NCI-H82 (cell line): Measurements from ENCODE around the gene TM4SF20.

ENCODE experiments used
- DNase-seq: peaks from one replicate; lab custom pipeline; 2025; lab: John Stamatoyannopoulos, UW

The TM4SF20 gene

DNA sequence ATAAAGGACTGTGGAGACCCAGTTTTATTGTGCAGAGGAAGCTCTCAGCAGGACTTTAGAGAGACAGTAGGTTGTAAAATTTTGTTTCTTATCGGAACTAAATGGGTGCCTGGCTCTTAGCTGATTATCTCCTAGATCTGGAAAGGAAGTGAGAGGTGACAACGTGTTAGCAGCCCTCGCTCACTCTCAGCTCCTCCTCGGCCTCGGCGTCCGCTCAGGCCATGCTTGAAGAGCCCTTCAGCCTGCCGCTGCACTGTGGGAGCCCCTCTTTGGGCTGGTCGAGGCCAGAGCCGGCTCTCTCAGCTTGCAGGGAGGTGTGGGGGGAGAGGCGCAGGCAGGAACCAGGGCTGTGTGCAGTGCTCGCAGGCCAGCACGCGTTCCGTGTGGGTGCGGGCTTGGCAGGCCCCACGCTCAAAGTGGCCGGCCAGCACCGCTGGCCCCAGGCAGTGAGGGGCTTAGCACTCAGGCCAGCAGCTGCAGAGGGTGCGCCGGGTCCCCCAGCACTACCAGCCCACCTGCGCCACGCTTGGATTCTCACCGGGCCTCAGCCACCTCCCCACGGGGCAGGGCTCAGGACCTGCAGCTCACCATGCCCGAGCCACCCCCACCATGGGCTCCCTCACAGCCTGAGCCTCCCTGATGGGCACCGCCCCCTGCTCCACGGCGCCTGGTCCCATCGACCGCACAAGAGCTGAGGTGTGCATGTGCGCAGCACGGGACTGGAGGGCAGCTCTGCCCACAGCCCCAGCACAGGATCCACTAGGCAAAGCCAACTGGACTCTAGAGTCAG is 58.6 kb downstream of the TM4SF20 start:
- DNase-seq = no peak

DNA sequence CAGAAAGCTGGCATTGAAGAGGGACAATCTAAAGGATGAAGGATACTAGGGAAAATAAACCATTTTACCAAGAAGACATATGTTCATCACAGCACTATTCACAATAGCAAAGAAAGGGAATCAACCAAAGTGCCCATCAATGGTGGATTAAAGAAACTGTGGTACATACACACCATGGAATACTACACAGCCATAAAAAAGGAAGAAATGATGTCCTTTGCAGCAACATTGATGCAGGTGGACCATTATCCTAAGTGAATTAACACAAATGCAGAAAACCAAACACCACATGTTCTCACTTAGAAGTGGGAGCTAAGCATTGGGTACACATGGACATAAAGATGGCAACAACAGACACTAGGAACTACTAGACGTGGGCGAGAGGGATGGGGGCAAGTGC is 61.3 kb downstream of the TM4SF20 start:
- DNase-seq = no peak

DNA sequence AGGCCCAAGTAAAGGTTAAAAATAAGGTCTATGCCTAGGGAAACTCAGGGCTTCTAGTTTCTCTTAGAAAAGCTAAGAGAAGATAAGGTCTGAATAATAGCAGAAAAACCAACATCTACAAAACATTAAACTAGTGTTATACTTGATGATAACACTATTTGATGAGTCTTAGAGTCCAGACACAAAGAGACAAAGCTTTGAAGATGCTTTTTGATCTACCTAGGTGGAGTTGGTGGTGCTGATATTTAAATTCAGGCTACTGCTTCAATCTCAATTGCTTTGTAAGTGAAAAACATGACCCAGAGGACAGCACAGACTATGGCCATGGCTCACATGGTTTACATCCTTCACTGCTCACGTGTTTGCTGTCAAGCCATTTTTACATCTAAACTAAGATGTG is 65.8 kb downstream of the TM4SF20 start:
- DNase-seq = no peak

DNA sequence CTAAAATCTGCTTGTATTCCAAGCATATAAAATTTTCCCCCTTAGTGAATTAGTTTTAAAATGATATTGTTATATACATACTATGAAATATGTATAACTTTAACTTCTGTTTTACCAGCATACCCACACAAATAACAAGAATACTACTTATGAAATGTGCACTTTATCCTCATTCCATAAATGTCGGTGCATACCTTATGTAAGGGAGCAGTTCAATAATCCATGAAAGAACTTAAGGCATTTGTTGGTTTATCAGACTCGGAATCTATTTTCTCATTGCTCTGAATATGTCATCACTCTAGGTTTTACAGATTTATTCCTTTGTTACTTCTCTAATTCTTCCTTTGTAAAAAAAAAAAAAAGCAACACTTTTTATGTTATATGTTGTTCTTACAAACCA is 66.5 kb downstream of the TM4SF20 start:
- no peak for DNase-seq
